ENCODE measurements around the gene PODXL2.
"Not testable (repeated sequence)": the region's sequence is repeated elsewhere in the genome, so short reads cannot be mapped to it uniquely, and the experiment has no call there.

The PODXL2 gene

GRCh38 chr3:127690106-127690505 lies 61.1 kb downstream of the PODXL2 start:
- DNase-seq (ENCODE audit: low read depth), result no peak

- no peak for DNase-seq (ENCODE audit: low read depth)
These were observed 62.0 kb downstream of the PODXL2 start for GRCh38 chr3:127690823-127691452.

GRCh38 chr3:127691489-127691888 lies 62.5 kb downstream of the PODXL2 start:
- no peak for DNase-seq (ENCODE audit: low read depth)

GRCh38 chr3:127691974-127692373 lies 63.0 kb downstream of the PODXL2 start:
- no peak for DNase-seq (ENCODE audit: low read depth)

GRCh38 chr3:127692501-127693335 lies 63.7 kb downstream of the PODXL2 start:
- DNase-seq (ENCODE audit: low read depth), result no peak

GRCh38 chr3:127693336-127693843 lies 64.4 kb downstream of the PODXL2 start:
- no peak for DNase-seq (ENCODE audit: low read depth)

- no peak for DNase-seq (ENCODE audit: low read depth)
These were observed 65.7 kb downstream of the PODXL2 start for GRCh38 chr3:127694467-127695215.

GRCh38 chr3:127697551-127698240 lies 68.7 kb downstream of the PODXL2 start:
- no peak for DNase-seq (ENCODE audit: low read depth)

GRCh38 chr3:127698286-127698685 lies 69.3 kb downstream of the PODXL2 start:
- no peak for DNase-seq (ENCODE audit: low read depth)

GRCh38 chr3:127698691-127699415 lies 69.9 kb downstream of the PODXL2 start:
- DNase-seq (ENCODE audit: low read depth), result no peak

- DNase-seq (ENCODE audit: low read depth), result no peak
These were observed 70.7 kb downstream of the PODXL2 start for GRCh38 chr3:127699416-127700300.

- DNase-seq (ENCODE audit: low read depth), result no peak
These were observed 71.4 kb downstream of the PODXL2 start for GRCh38 chr3:127700406-127700805.

- no peak for DNase-seq (ENCODE audit: low read depth)
These were observed 72.4 kb downstream of the PODXL2 start for GRCh38 chr3:127701280-127701911.

GRCh38 chr3:127702151-127702578 lies 73.2 kb downstream of the PODXL2 start:
- DNase-seq (ENCODE audit: low read depth), result no peak

GRCh38 chr3:127704840-127705239 lies 75.9 kb downstream of the PODXL2 start:
- DNase-seq (ENCODE audit: low read depth), result not testable (repeated sequence)

- no peak for DNase-seq (ENCODE audit: low read depth)
These were observed 77.3 kb downstream of the PODXL2 start for GRCh38 chr3:127706312-127706711.

- DNase-seq (ENCODE audit: low read depth), result no peak
These were observed 77.9 kb downstream of the PODXL2 start for GRCh38 chr3:127706785-127707351.

GRCh38 chr3:127707851-127708411 lies 78.9 kb downstream of the PODXL2 start:
- DNase-seq (ENCODE audit: low read depth), result no peak

- DNase-seq (ENCODE audit: low read depth), result no peak
These were observed 79.9 kb downstream of the PODXL2 start for GRCh38 chr3:127708837-127709236.

Data from non-pigmented ciliary epithelial cell (primary cell).